ENCODE data around the gene CD8B.

DNA sequence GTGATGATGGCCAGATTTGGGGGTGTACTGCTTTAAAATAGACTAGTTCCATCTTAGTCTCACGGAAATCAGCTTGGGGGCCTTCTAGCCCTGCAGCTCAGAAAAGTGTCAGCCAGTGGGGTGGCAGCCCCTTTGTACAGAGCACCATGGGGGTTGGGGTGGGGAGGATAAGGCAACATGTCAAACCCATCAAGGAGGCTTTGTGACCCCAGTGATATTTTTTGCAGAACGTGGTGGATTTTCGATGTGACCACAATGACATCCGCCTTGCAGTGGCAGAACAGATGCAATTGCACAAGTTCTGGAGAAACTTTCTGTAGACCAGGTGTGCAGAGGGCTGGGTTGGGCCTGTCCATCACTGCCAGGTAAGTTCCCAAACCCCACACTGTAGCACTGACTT, 67.9 kb downstream of the CD8B start:
- TF ChIP-seq MYC (IDR thresholded peaks at IDR 0.05; ENCODE audit: low read depth, low read length) (no peak), EZH2 (IDR thresholded peaks at IDR 0.05; ENCODE audit: borderline replicate concordance, low read depth, low read length, severe bottlenecking) (no peak), POLR2A (IDR thresholded peaks at IDR 0.05; ENCODE audit: low read depth, low read length) (no peak), JUN (IDR thresholded peaks at IDR 0.05; ENCODE audit: borderline replicate concordance, insufficient read depth, insufficient read length, low read depth) (no peak), GATA2 (IDR thresholded peaks at IDR 0.05; ENCODE audit: insufficient read depth, insufficient read length, low read depth, low read length) (no peak), POLR2AphosphoS5 (IDR thresholded peaks at IDR 0.05; ENCODE audit: insufficient read depth, low read depth, low read length) (no peak), FOS (IDR thresholded peaks at IDR 0.05; ENCODE audit: borderline replicate concordance, insufficient read depth, low read length) (no peak)
- TF ChIP-seq, protein P1, sequence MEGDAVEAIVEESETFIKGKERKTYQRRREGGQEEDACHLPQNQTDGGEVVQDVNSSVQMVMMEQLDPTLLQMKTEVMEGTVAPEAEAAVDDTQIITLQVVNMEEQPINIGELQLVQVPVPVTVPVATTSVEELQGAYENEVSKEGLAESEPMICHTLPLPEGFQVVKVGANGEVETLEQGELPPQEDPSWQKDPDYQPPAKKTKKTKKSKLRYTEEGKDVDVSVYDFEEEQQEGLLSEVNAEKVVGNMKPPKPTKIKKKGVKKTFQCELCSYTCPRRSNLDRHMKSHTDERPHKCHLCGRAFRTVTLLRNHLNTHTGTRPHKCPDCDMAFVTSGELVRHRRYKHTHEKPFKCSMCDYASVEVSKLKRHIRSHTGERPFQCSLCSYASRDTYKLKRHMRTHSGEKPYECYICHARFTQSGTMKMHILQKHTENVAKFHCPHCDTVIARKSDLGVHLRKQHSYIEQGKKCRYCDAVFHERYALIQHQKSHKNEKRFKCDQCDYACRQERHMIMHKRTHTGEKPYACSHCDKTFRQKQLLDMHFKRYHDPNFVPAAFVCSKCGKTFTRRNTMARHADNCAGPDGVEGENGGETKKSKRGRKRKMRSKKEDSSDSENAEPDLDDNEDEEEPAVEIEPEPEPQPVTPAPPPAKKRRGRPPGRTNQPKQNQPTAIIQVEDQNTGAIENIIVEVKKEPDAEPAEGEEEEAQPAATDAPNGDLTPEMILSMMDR (IDR thresholded peaks at IDR 0.05; ENCODE audit: extremely low read depth in 1 of 2, insufficient read depth in 1 of 2, low read depth in 1 of 2, low read length in 2 of 2), result no peak
- TF ChIP-seq, protein P2, sequence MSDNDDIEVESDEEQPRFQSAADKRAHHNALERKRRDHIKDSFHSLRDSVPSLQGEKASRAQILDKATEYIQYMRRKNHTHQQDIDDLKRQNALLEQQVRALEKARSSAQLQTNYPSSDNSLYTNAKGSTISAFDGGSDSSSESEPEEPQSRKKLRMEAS (IDR thresholded peaks at IDR 0.05; ENCODE audit: insufficient read depth, insufficient read length), result no peak
